Pons (tissue), 1 donor: ENCODE data around the gene HBG2.
"Not testable (repeated sequence)": the region's sequence is repeated elsewhere in the genome, so short reads cannot be mapped to it uniquely, and the experiment has no call there.

Experiments used
- DNase-seq: peaks from one replicate; pipeline ENCODE4 v3.0.0-alpha.2; 2016; ENCODE audit warnings: low spot score

HBG2 gene

DNA sequence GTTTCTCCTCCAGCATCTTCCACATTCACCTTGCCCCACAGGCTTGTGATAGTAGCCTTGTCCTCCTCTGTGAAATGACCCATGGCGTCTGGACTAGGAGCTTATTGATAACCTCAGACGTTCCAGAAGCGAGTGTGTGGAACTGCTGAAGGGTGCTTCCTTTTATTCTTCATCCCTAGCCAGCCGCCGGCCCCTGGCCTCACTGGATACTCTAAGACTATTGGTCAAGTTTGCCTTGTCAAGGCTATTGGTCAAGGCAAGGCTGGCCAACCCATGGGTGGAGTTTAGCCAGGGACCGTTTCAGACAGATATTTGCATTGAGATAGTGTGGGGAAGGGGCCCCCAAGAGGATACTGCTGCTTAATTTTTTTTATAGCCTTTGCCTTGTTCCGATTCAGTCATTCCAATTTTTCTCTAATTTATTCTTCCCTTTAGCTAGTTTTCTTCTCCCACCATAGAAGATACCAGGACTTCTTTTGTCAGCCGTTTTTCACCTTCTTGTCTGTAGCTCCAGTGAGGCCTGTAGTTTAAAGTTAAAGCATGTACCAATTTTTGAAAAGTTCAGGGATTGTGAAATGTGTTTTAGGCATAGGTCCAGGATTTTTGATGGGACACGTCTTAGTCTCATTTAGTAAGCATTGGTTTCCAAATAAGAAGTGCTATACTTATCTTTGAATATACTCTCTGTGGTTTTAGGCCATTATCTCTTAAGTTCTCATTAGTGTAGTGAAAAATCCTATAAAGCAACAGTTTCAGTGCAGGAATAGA is at the start of gene HBG2:
Gene HBG2, minus strand, starts transcription at position 136 of the 768 bp plus-strand sequence. Its CDS starts 53 bp downstream, at position 83.
- DNase-seq = not testable (repeated sequence)

DNA sequence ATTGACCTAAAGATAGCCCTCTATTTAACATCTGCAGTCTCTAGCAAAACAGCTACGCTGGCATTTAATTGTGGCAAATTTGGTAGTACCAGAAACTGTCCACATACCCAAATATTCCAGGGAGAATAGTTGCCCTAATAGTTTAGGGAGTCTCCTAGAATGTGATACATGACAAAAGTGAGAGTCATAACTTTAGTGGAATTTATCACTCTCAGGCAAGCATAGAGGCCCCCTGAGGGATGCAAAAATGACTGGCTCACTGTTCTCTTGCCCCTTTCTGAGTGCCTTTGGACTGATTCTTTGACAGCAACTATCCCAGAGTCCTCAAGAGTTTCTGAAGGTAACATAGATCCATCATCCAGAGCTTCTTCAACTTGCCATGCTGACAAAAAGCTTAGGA is 49.5 kb upstream of the HBG2 start:
- DNase-seq = no peak

DNA sequence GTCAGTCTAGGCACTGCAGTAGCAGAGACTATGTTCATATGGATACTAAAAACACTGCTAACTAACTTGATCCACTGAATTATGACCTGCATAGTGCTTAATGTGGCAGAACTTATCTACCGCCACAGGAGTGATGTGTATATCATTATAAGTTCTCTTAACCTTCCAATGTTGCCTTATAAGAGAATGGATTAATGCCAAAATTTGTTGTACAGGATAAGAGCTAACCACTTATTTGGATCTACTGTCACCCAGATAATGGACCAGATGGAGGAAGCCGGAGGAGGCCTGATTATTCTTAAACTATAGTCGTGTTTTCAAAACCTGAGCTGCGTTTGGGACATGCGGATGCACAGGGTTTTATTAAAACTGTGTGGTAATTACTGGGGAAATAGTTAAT is 49.0 kb upstream of the HBG2 start:
- DNase-seq = no peak

DNA sequence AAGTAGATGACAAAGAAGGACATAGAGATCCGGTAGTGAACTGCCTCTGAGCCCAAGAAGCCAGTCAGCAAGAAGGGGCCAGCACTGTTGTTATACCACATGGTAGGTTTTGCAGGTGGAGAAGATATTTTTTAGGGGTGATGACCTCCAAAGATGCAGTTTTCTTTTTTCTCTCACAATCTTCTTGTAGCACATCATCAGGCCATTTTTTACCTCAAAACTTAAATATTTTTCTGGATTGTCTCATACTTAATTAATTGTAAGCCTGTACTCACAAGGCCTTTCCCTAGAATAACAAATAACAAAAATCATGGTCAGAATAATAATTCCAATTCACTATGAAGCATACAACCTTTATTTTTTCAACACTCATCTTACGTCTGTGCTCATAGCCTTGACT is 47.3 kb upstream of the HBG2 start, which contains the start of gene OR51B4:
Gene OR51B4, minus strand, starts transcription at position 101 of the 400 bp plus-strand sequence. Its CDS starts 0 bp downstream, at position 101.
- no peak for DNase-seq

DNA sequence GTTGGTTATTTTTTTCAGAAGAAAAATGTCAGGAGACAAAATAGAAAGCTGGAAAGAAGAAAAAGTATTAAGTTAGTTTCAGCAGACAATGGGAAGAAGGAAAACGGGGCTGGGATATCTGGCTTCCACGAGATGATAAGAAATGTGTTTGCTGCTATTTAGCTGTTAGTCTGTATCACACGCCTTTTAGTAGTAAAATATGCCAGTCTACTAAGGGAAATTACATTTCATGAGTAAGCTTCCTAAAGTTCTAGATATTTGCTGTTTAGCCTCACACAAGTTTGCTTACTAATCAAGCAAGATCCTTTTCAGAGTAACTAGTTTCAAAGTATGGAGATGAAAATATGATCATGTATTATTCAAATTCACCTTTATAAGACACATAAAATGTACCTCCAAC is 45.7 kb upstream of the HBG2 start:
- no peak for DNase-seq

DNA sequence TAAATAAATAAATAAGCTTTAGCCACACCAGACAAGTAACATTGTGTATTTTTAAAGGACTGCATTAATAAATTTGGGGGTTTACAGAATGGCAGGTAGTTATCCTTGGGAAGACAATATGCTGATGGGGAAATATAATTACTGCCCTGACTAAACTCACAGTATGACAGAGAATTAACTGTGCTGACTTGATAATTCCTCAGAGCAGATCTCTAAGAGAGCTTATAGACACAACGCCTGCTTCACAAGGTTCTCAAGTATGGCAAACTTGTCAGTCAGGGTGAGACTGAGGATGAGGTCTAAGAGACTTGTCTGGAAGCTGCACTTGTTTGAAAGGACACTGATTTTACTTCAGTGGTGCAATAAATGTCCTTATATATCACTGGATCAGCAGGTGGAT is 43.9 kb upstream of the HBG2 start:
- DNase-seq = no peak

DNA sequence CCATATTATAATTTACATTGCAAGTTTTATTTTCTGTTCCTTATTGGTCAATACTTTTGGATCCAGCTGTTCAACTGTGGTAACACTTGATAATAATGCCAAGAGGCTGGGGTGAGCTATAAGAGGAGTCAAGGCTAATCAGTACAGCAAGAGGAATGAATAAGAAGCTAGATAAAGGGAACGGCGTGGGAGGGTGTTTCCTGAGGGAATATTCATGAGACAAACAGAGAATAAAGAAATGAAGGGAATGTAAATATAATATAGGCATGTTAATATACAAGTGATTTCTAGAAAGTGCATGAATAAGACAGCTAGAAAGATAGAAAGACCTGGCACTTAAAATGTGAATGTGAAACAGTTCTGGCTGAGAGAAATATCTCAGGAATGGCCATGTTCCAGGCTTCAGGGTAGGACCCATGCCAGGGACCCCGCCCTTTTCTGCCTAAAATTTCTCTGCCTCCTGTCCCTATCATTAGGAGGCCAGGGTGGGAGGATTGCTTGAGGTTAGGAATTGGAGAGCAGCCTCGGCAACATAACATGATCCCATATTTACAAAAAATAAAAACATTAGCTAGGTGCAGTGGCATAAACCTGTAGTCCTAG is 43.2 kb upstream of the HBG2 start:
- DNase-seq = no peak

DNA sequence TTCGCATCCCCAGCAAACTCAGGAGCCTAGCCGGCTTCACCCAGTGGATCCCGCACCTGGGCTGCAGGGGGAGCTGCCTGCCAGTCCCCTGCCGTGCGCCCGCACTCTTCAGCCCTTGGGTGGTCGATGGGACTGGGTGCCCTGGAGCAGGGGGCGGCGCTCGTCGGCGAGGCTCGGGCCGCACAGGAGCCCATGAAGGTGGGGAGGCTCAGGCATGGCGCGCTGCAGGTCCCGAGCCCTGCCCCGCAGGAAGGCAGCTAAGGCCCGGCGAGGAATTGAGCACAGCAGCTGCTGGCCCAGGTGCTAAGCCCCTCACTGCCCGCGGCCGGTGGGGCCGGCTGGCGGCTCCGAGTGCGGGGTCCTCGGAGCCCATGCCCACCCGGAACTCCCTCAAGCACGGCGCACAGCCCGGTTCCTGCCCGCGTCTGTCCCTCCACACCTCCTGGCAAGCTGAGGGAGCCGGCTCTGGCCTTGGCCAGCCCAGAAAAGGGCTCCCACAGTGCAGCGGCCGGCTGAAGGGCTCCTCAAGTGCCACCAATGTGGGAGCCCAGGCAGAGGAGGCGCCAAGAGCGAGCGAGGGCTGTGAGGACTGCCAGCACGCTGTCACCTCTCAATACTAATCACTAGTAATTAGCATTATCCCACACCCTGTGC is 39.9 kb upstream of the HBG2 start:
- DNase-seq = not testable (repeated sequence)

DNA sequence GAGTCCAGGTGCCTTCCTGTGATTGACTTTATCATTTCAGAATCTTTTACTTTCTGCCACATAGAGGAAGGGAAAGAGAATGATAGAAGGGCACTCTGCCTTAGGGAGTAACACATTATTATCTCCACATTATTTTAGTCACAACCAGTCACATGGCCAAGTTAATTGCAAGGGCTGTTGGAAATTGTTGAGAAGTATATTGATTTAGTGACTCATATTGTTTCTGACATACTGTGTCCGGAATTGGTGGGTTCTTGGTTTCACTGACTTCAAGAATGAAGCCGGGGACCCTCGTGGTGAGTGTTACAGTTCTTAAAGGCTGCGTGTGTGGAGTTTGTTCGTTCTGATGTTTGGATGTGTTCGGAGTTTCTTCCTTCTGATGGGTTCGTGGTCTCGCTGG is 38.4 kb upstream of the HBG2 start:
- DNase-seq = no peak

DNA sequence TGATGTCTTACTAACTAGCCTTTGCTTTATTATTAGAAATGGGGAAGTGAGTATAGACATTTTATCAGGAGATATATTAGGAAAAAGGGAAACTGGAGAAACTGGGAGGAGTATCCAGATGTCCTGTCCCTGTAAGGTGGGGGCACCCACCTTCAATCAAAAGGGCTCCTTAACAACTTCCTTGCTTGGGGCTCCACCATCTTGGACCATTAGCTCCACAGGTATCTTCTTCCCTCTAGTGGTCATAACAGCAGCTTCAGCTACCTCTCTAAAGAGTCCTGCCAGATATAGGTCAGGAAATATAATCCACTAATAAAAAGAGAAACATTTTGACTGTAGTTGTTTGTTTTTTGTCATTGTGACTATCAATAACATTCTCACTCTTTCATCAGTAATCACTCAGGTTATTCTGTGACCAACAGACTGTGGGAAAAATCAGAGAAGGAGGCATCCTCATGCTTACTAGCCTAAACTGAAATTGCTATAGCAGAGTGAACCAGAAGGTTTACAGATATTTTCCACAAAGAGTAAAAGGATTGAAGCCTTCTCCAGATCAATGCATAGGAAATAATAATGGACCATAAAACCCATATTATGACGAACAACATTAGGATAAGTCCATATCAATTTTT is 36.7 kb upstream of the HBG2 start:
- no peak for DNase-seq

DNA sequence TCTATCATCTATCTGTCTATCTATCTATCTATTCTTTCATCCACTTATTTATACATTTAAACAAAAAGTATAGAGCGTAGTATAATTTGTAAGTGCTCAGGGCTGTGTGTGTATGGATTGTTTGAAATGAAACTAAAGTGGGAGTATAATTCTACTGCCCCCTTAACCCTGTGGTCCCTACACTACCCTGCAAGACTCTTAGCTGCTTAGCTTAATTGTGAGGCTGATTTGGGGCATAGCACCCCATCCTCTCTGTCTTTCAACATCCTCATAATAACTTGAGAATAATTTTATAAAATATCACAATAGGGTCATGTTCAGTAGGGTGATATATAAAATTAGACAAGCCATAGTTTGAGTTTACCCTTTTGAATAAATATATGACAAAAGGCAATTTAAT is 35.5 kb upstream of the HBG2 start:
- no peak for DNase-seq

DNA sequence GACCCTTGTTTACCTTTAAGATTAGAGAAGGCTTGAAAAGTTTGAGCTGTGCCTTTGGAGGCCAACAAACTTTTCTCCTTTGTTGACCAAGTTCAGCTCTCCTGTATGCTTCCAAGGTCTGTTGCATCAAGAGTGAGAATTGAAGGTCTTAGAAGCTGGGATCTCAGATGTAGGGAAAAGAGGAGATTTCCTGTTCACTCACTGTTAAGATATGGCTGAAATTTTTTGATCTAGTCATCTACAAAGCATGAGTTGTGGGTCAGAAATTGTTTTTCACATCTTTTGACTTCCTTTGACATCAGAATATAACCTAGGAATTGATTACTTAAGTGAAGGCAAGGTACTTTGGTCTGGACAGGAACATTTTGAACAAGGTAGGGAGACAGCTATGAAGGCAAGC is 35.1 kb upstream of the HBG2 start:
- DNase-seq = no peak

DNA sequence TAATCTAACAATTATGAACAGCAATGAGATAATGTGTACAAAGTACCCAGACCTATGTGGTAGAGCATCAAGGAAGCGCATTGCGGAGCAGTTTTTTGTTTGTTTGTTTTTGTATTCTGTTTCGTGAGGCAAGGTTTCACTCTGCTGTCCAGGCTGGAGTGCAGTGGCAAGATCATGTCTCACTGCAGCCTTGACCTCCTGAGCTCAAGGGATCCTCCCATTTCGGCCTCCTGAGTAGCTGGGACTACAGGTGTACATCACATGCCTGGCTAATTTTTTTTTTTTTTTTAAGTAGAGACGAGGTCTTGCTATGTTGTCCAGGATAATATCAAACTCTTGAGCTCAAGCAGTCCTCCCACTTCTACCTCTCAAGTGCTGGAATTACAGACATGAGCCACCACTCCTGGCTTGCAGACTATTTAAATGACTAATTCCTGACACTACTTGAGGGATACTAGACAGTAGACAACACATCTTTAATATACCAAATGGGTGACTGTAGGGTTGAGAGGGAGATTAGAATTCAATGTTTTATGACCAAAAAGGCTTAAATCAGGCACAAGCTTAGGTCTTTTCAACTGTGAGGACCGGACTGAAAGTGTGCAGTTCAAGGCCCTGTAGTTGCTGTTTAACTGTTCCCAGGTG is 34.4 kb upstream of the HBG2 start:
- DNase-seq = no peak

DNA sequence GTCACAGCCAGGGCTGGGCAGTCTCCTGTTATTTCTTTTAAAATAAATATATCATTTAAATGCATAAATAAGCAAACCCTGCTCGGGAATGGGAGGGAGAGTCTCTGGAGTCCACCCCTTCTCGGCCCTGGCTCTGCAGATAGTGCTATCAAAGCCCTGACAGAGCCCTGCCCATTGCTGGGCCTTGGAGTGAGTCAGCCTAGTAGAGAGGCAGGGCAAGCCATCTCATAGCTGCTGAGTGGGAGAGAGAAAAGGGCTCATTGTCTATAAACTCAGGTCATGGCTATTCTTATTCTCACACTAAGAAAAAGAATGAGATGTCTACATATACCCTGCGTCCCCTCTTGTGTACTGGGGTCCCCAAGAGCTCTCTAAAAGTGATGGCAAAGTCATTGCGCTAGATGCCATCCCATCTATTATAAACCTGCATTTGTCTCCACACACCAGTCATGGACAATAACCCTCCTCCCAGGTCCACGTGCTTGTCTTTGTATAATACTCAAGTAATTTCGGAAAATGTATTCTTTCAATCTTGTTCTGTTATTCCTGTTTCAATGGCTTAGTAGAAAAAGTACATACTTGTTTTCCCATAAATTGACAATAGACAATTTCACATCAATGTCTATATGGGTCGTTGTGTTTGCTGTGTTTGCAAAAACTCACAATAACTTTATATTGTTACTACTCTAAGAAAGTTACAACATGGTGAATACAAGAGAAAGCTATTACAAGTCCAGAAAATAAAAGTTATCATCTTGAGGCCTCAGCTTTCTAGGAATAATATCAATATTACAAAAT is 33.7 kb upstream of the HBG2 start:
- DNase-seq = no peak

DNA sequence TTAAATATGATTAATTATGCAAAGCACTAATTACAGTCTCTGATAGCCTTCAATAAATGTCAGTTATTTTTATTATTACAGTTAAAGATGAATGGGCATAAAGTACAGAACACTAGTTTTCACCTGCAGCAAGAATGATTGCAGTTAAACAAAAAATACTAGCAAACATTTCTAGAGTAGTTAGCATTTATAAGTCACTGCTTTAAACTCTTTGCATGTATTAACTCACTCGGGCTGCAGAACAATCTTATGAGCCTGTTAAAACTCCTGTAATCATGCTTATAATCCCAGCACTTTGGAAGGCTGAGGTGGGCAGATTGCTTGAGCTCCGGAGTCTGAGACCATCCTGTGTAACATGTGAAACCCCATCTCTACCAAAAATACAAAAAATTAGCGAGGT is 32.3 kb upstream of the HBG2 start:
- no peak for DNase-seq

DNA sequence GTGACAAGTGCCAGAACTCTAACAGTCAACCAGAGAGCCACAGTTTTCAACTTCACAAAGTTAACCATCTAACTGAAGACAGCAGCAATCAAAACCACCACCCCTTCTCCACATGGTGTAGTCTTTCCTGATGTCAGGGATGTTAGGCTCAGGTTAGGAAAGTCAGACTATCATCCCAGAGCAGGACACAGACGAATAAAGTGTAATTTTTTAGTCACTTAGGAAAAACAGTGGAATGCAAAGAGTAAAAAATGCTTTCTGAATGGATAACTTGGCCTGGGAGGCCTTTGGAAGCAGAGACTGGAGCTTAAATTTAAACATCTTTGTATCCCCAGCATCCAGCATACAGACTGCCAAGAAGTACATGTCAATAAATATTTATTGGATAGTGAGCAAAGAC is 31.8 kb upstream of the HBG2 start:
- no peak for DNase-seq

DNA sequence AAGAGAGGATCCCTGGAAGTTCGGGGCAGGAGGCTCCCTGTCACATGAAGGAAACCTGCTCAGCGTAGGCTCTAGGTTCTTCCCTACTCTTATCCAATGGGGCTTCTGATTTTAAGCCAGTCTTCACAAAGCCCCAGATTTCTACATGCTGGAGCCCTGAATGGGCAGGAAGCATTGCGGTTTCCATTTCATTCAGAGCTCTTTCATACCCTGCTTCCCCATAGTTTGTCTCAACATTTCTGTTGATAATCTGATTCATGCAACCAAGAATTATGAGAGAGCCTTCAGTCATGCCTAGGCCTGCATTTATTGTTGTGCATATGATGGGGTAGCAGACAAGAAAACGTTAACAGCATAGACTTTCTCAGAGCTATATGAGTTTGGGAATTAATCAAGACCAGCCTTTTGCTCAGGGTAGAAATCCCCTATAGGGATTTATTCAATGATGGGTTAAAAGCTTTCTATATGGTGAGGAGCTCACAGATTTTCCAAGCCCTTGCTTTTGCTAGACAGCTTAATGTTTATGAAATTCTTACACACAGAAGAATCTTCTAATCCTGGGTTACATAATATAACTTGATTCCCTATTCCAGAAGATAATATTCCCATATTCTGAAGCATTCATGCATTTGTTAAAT is 31.2 kb upstream of the HBG2 start:
- no peak for DNase-seq

DNA sequence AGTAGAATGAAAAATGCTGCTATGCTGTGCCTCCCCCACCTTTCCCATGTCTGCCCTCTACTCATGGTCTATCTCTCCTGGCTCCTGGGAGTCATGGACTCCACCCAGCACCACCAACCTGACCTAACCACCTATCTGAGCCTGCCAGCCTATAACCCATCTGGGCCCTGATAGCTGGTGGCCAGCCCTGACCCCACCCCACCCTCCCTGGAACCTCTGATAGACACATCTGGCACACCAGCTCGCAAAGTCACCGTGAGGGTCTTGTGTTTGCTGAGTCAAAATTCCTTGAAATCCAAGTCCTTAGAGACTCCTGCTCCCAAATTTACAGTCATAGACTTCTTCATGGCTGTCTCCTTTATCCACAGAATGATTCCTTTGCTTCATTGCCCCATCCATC is 30.1 kb upstream of the HBG2 start:
- DNase-seq = no peak

DNA sequence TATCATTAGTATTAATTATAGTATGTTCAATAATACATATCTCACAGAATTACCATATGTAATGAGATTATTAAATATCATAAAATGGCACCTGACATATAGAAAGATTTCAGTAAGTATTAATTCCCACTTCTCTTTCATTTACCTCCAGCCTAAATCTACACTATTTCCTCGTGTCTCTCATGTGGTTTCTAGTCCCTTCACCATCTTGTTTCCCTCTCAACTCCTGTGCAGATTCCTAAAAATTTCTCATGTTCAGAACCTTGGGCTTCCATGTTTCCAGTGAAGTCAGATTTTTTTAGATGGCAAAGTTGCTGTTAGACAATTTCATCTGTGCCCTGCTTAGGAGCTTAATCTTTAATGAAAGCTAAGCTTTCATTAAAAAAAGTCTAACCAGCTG is 29.3 kb upstream of the HBG2 start:
- no peak for DNase-seq

DNA sequence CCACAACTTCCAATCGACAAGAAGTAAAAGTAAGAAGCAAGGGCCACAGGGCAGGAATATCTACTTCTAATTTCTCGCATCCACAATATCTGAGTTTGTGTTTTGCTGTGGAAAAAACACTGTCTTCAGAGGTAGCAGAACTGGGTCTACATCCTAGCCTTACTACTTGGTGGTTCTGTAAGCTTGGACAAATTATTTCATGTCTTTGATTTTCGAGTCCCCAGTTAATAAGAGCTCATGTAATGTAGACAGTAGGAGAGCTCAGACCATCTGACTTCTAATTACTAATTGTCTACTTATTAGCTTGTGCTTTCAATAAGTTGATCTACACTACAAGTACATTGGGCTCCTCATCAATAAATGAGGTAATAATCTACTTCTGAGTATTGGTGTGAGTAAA is 28.5 kb upstream of the HBG2 start:
- no peak for DNase-seq

DNA sequence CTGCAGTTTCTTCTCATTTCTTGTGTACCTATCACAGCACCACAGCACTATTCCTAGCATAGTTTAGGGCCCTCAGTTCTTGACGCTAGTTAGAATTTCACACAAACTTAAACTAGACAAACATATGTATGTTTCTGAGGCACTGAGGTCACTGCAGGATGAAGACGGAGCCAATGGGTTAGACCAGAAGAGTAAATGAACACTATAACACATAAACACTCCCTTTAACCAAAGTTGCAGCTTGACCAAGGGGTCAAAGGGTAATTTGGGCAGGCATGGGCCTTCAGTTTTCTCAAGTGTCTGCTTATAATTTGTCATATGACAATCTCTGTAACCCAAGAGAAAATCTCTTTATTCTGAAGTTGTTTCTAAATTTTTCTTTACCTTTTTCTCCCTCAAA is 28.0 kb upstream of the HBG2 start:
- DNase-seq = no peak
